ENCODE results near the gene LRRC46. TPM values are rescaled to one million over a fixed set of nuclear protein-coding genes. Genes with fewer than 3 reads are reported as not detected.

The LRRC46 gene
- total and polyA plus RNA-seq, 9 of the 15 experiments (the other 6 are each of a cell fraction or from before 2014, with no cell fraction given), result 0.39 to 1.4 (median 0.53) TPM; not detected in 1

GRCh38 chr17:47866941-47867340, 35.5 kb downstream of the LRRC46 start (continued):
- 0 out of 2 replicates have a peak, but pooled peaks have one; percentile 43 for TF ChIP-seq CREB3 (tag; conservative IDR thresholded peaks at IDR 0.05; ENCODE audit: low read depth)
- no peak for TF ChIP-seq POLR2B (IDR thresholded peaks at IDR 0.05; ENCODE audit: low read depth, partially characterized antibody)
- no peak for TF ChIP-seq TCF15 (CRISPR knock-in tag; IDR thresholded peaks at IDR 0.05)
- TF ChIP-seq ZNF644 (tag; IDR thresholded peaks at IDR 0.05; ENCODE audit: low read depth), result peak; percentile 100
- TF ChIP-seq ADNP (tag; IDR thresholded peaks at IDR 0.05), result no peak
- TF ChIP-seq TCF7L2 (IDR thresholded peaks at IDR 0.05; ENCODE audit: low read depth, low read length), result no peak
- 0 out of 2 replicates have a peak, but pooled peaks have one; percentile 50 for TF ChIP-seq CUX1 (CRISPR knock-in tag; IDR thresholded peaks at IDR 0.05)
- peak; percentile 75 for TF ChIP-seq MITF (IDR thresholded peaks at IDR 0.05)
- TF ChIP-seq CBX5 (IDR thresholded peaks at IDR 0.05; ENCODE audit: borderline replicate concordance, low read depth), result no peak
- TF ChIP-seq MEIS2 (IDR thresholded peaks at IDR 0.05; ENCODE audit: partially characterized antibody), result peak; percentile 99
- peak; percentile 100 for TF ChIP-seq ARID1B (IDR thresholded peaks at IDR 0.05)
- TF ChIP-seq YBX1 (IDR thresholded peaks at IDR 0.05), result no peak
- no peak for TF ChIP-seq SAP30 (IDR thresholded peaks at IDR 0.05; ENCODE audit: borderline replicate concordance, insufficient read depth, low read depth, low read length, poor library complexity, severe bottlenecking)
- TF ChIP-seq TRIM28 (IDR thresholded peaks at IDR 0.05), result peak; percentile 77
- peak; percentile 93 to 98 for TF ChIP-seq TBL1XR1 (IDR thresholded peaks at IDR 0.05; ENCODE audit: low read length in 2 of 2)
- TF ChIP-seq MYC (IDR thresholded peaks at IDR 0.05; ENCODE audit: low read depth, low read length), result peak; percentile 67
- TF ChIP-seq MYC (CRISPR knock-in tag; IDR thresholded peaks at IDR 0.05; ENCODE audit: borderline replicate concordance, low read depth), result no peak
- TF ChIP-seq JUN (IDR thresholded peaks at IDR 0.05; ENCODE audit: borderline replicate concordance, low read depth, low read length), result peak; percentile 98
- peak; percentile 82; the same call in 1 of the 2 replicates for TF ChIP-seq JUN (CRISPR knock-in tag; IDR thresholded peaks at IDR 0.05; ENCODE audit: borderline replicate concordance)
